ENCODE results near the gene OTUB2.

- TF ChIP-seq POLR2AphosphoS5 (IDR thresholded peaks at IDR 0.05; ENCODE audit: low read depth) (no peak), CTCF (IDR thresholded peaks at IDR 0.05; ENCODE audit: insufficient read depth, low read length) (no peak), REST (IDR thresholded peaks at IDR 0.05; ENCODE audit: insufficient replicate concordance, low read depth) (no peak), GABPA (IDR thresholded peaks at IDR 0.05; ENCODE audit: low read depth) (no peak), SPI1 (IDR thresholded peaks at IDR 0.05; ENCODE audit: borderline replicate concordance, low read depth) (no peak)
Observed at GRCh38 chr14:94089479-94089878, 63.3 kb downstream of the OTUB2 start.
